ENCODE results near the gene LOXL3. TPM values are rescaled to one million over a fixed set of nuclear protein-coding genes. Genes with fewer than 3 reads are reported as not detected.

The LOXL3 gene
- total RNA-seq, 3 donors from 2014 or later (not counting 1 experiment from before 2014, with no cell fraction given): 0.43 to 2.0 (median 0.93) TPM

DNA sequence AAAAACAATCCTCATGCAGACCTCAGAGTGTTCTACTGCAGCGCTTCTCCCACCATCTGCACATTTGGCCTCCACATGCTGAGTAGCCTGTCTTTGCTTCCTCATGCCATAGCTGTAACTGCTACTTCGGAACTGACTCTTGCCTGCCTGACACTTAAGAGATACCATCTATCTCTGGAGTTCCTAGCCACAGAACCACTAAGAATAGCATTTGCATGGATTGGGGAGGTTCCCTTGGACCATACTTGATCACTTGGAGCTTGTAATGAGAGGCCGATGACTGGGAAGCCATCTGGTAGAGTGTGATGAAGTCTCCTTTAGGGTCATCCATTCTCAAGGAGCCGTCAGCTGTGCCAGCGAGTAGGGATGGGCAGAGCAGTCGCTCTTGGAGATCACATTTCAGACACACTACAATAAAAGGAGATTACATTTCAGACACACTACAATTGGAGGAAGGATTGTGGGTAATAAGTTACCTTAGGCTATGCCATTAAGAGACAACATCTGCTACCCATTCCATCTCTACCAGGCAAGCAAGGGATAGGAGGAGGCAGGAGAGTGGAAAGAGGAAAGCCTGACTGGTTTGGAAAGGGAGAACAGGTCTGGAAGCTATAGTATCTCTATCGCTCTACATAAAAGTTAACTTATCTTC is 22.6 kb upstream of the LOXL3 start:
- no peaks in the 10 kb centered on the region for H3K36me3 Mint-ChIP-seq
- Histone ChIP-seq H3K4me3 (ENCODE audit: low read length) (no peak overlapping the region), H3K27me3 (ENCODE audit: control insufficient read depth, insufficient read depth, low read length) (no peaks in the 10 kb centered on the region), H3K4me1 (ENCODE audit: control insufficient read depth, insufficient read depth, low read length) (no peaks in the 10 kb centered on the region), H3K36me3 (ENCODE audit: control insufficient read depth, insufficient read depth, low read length) (no peaks in the 10 kb centered on the region), H3K9me3 (ENCODE audit: control insufficient read depth, insufficient read depth, low read length) (no peaks in the 10 kb centered on the region), H3K27ac (ENCODE audit: low read length) (no peak overlapping the region)
- TF ChIP-seq, protein P1, sequence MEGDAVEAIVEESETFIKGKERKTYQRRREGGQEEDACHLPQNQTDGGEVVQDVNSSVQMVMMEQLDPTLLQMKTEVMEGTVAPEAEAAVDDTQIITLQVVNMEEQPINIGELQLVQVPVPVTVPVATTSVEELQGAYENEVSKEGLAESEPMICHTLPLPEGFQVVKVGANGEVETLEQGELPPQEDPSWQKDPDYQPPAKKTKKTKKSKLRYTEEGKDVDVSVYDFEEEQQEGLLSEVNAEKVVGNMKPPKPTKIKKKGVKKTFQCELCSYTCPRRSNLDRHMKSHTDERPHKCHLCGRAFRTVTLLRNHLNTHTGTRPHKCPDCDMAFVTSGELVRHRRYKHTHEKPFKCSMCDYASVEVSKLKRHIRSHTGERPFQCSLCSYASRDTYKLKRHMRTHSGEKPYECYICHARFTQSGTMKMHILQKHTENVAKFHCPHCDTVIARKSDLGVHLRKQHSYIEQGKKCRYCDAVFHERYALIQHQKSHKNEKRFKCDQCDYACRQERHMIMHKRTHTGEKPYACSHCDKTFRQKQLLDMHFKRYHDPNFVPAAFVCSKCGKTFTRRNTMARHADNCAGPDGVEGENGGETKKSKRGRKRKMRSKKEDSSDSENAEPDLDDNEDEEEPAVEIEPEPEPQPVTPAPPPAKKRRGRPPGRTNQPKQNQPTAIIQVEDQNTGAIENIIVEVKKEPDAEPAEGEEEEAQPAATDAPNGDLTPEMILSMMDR (IDR thresholded peaks at IDR 0.05): no peak
- H3K4me1 Mint-ChIP-seq: peaks cover 13 to 15% of the 10 kb centered on the region in 2 donors
- no peak overlapping the region for H3K27ac Mint-ChIP-seq
- intact Hi-C loops (cut with micrococcal nuclease): no loop called here
- H3K4me3 Mint-ChIP-seq: no peak overlapping the region
- no peak for ATAC-seq
- H3K9me3 Mint-ChIP-seq: no peaks in the 10 kb centered on the region
- DNase-seq: no peak
- H3K27me3 Mint-ChIP-seq (ENCODE audit: low read depth in 2 of 2): peaks cover 10% of the 10 kb centered on the region in 2 donors
- WGBS (ENCODE audit: insufficient coverage): 86% methylated on average over 6 of the region's 7 CpGs

- Mint-ChIP-seq H3K36me3 (no peaks in the 10 kb centered on the region), H3K9me3 (no peaks in the 10 kb centered on the region), H3K27me3 (ENCODE audit: low read depth in 2 of 2) (peaks cover 9 to 10% of the 10 kb centered on the region in 2 donors), H3K4me1 (peaks cover 13 to 15% of the 10 kb centered on the region in 2 donors), H3K4me3 (no peak overlapping the region), H3K27ac (no peak overlapping the region)
- H3K4me1 ChIP-seq (ENCODE audit: control insufficient read depth, insufficient read depth, low read length): no peaks in the 10 kb centered on the region
- intact Hi-C loops (cut with micrococcal nuclease): no loop called here
- no peaks in the 10 kb centered on the region for H3K27me3 ChIP-seq (ENCODE audit: control insufficient read depth, insufficient read depth, low read length)
- 96% methylated on average over 4 of the region's 4 CpGs for WGBS (ENCODE audit: insufficient coverage)
- ATAC-seq: no peak
- DNase-seq: no peak
- H3K27ac ChIP-seq (ENCODE audit: low read length): no peak overlapping the region
- no peak overlapping the region for H3K4me3 ChIP-seq (ENCODE audit: low read length)
- no peaks in the 10 kb centered on the region for H3K36me3 ChIP-seq (ENCODE audit: control insufficient read depth, insufficient read depth, low read length)
- H3K9me3 ChIP-seq (ENCODE audit: control insufficient read depth, insufficient read depth, low read length): no peaks in the 10 kb centered on the region
- TF ChIP-seq, protein P1 (IDR thresholded peaks at IDR 0.05): no peak
Observed at GRCh38 chr2:74575320-74575719, 21.6 kb upstream of the LOXL3 start.

- ATAC-seq (peak in 2 of 3 donors; percentile 44 to 61), DNase-seq (peak in 1 of 2 donors; percentile 62)
- Histone ChIP-seq H3K9me3 (ENCODE audit: control insufficient read depth, insufficient read depth, low read length) (no peaks in the 10 kb centered on the region), H3K36me3 (ENCODE audit: control insufficient read depth, insufficient read depth, low read length) (no peaks in the 10 kb centered on the region), H3K27me3 (ENCODE audit: control insufficient read depth, insufficient read depth, low read length) (no peaks in the 10 kb centered on the region), H3K4me1 (ENCODE audit: control insufficient read depth, insufficient read depth, low read length) (no peaks in the 10 kb centered on the region), H3K27ac (ENCODE audit: low read length) (peak overlapping the region; percentile 49), H3K4me3 (ENCODE audit: low read length) (no peak overlapping the region)
- Mint-ChIP-seq H3K27ac (peak overlapping the region; percentile 53 to 75), H3K9me3 (no peaks in the 10 kb centered on the region), H3K4me1 (peaks cover 13 to 15% of the 10 kb centered on the region in 2 donors), H3K27me3 (ENCODE audit: low read depth in 2 of 2) (peaks cover 10% of the 10 kb centered on the region in 2 donors), H3K36me3 (no peaks in the 10 kb centered on the region), H3K4me3 (peak overlapping the region; percentile 67)
- TF ChIP-seq, protein P1 (IDR thresholded peaks at IDR 0.05): no peak
- intact Hi-C loops (cut with micrococcal nuclease): no loop called here
- 27% methylated on average over 6 of the region's 7 CpGs for WGBS (ENCODE audit: insufficient coverage)
Observed at GRCh38 chr2:74573747-74574562, 20.2 kb upstream of the LOXL3 start.

Data from natural killer cell (primary cell).